Dermis blood vessel endothelial cell (primary cell): ENCODE results near the gene FOXA2. TPM values are rescaled to one million over a fixed set of nuclear protein-coding genes. Genes with fewer than 3 reads are reported as not detected.
"Not testable (repeated sequence)": the region's sequence is repeated elsewhere in the genome, so short reads cannot be mapped to it uniquely, and the experiment has no call there.

ENCODE experiments used
- DNase-seq: peaks from one replicate; pipeline ENCODE4 v3.0.0; 2010
- total RNA-seq: library from RNA; depleted of rRNA; stranded (reverse); fragments of >200 nt; gene quantifications from 2 replicates; pipeline ENCODE4 v1.2.3, GENCODE V29; 2014

The FOXA2 gene
- total RNA-seq, 1 donor from 2014 or later = not detected

- DNase-seq = no peak
Observed at GRCh38 chr20:22567944-22568871, 16.2 kb downstream of the FOXA2 start.

- DNase-seq = no peak
Observed at GRCh38 chr20:22566876-22567658, 17.3 kb downstream of the FOXA2 start.

- DNase-seq = no peak
Observed at GRCh38 chr20:22563062-22563965, 21.1 kb downstream of the FOXA2 start.

- no peak for DNase-seq
Observed at GRCh38 chr20:22562620-22563019, 21.8 kb downstream of the FOXA2 start.

GRCh38 chr20:22561965-22562577 lies 22.3 kb downstream of the FOXA2 start:
- no peak for DNase-seq

- no peak for DNase-seq
Observed at GRCh38 chr20:22560817-22561216, 23.6 kb downstream of the FOXA2 start.

- DNase-seq = no peak
Observed at GRCh38 chr20:22559711-22560318, 24.6 kb downstream of the FOXA2 start.

GRCh38 chr20:22557403-22558276 lies 26.7 kb downstream of the FOXA2 start:
- DNase-seq = no peak

GRCh38 chr20:22556565-22557056 lies 27.8 kb downstream of the FOXA2 start:
- no peak for DNase-seq

- DNase-seq = no peak
Observed at GRCh38 chr20:22555791-22556564, 28.4 kb downstream of the FOXA2 start.

GRCh38 chr20:22554391-22554790 lies 30.0 kb downstream of the FOXA2 start:
- DNase-seq = no peak

- DNase-seq = not testable (repeated sequence)
Observed at GRCh38 chr20:22550514-22550913, 33.9 kb downstream of the FOXA2 start.

- no peak for DNase-seq
Observed at GRCh38 chr20:22548040-22548439, 36.3 kb downstream of the FOXA2 start.

GRCh38 chr20:22546344-22546743 lies 38.0 kb downstream of the FOXA2 start:
- DNase-seq = no peak

GRCh38 chr20:22545045-22545444 lies 39.3 kb downstream of the FOXA2 start:
- no peak for DNase-seq

GRCh38 chr20:22544462-22544861 lies 39.9 kb downstream of the FOXA2 start:
- no peak for DNase-seq

GRCh38 chr20:22542427-22542826 lies 41.9 kb downstream of the FOXA2 start:
- no peak for DNase-seq

GRCh38 chr20:22540832-22541231 lies 43.5 kb downstream of the FOXA2 start:
- no peak for DNase-seq

GRCh38 chr20:22536956-22537756 lies 47.2 kb downstream of the FOXA2 start:
- DNase-seq = no peak
